GM21576 (cell line): ENCODE results near the gene GEMIN5.
"Not testable (repeated sequence)": the region's sequence is repeated elsewhere in the genome, so short reads cannot be mapped to it uniquely, and the experiment has no call there.

Source experiments
- ATAC-seq: cut with Tn5 transposase; IDR thresholded peaks from one replicate; pipeline ENCODE4 v1.9.1; 2021; ENCODE audit warnings: mild to moderate bottlenecking, moderate library complexity; ENCODE audit not compliant: unreplicated experiment

The GEMIN5 gene

GRCh38 chr5:154945695-154946301 lies 7.8 kb upstream of the GEMIN5 start:
- ATAC-seq: no peak

GRCh38 chr5:154944716-154945115 lies 6.7 kb upstream of the GEMIN5 start:
- no peak for ATAC-seq

- ATAC-seq: no peak
Observed at GRCh38 chr5:154943527-154943926, 5.5 kb upstream of the GEMIN5 start.

GRCh38 chr5:154940772-154941620 lies 3.0 kb upstream of the GEMIN5 start, which contains the start of gene MRPL22:
Gene MRPL22 (plus strand): TSS chr5:154941073. CDS start chr5:154941111, 38 bp downstream.
- ATAC-seq: peak; percentile 45

GRCh38 chr5:154940375-154940771 lies 2.4 kb upstream of the GEMIN5 start:
- ATAC-seq: no peak

- not testable (repeated sequence) for ATAC-seq
Observed at GRCh38 chr5:154939387-154939786, 1.4 kb upstream of the GEMIN5 start.

- no peak for ATAC-seq
Observed at GRCh38 chr5:154937186-154937717, 759 bp downstream of the GEMIN5 start.

- no peak for ATAC-seq
Observed at GRCh38 chr5:154934881-154935280, 3.1 kb downstream of the GEMIN5 start.

GRCh38 chr5:154933537-154933936 lies 4.5 kb downstream of the GEMIN5 start:
- no peak for ATAC-seq

GRCh38 chr5:154923441-154924430 lies 14.3 kb downstream of the GEMIN5 start:
- no peak for ATAC-seq

GRCh38 chr5:154917757-154918156 lies 20.3 kb downstream of the GEMIN5 start:
- ATAC-seq: no peak

GRCh38 chr5:154916874-154917273 lies 21.1 kb downstream of the GEMIN5 start:
- ATAC-seq: no peak

- ATAC-seq: not testable (repeated sequence)
Observed at GRCh38 chr5:154905601-154906000, 32.4 kb downstream of the GEMIN5 start.

GRCh38 chr5:154901913-154902312 lies 36.1 kb downstream of the GEMIN5 start:
- ATAC-seq: no peak

- ATAC-seq: no peak
Observed at GRCh38 chr5:154901276-154901675, 36.7 kb downstream of the GEMIN5 start.

GRCh38 chr5:154900066-154900465 lies 37.9 kb downstream of the GEMIN5 start:
- ATAC-seq: no peak

GRCh38 chr5:154899151-154899816 lies 38.7 kb downstream of the GEMIN5 start:
- ATAC-seq: no peak

GRCh38 chr5:154898210-154898609 lies 39.8 kb downstream of the GEMIN5 start:
- ATAC-seq: no peak

- no peak for ATAC-seq
Observed at GRCh38 chr5:154896562-154897165, 41.3 kb downstream of the GEMIN5 start.
